HEK293 (cell line): ENCODE results near the gene VAPA.

Experiments used
- CTCF ChIA-PET: fragments of 350-600 bp; formaldehyde crosslinking; extraction: SDS; loops from one replicate; lab custom pipeline; 2021; ENCODE audit warnings: antibody characterized with exemption; lab: Yijun Ruan, JAX
- POLR2A ChIA-PET: fragments of 300-600 bp; formaldehyde crosslinking; extraction: SDS; loops from one replicate; lab custom pipeline; 2020; ENCODE audit warnings: antibody characterized with exemption, inconsistent platforms; lab: Yijun Ruan, JAX
- H3K27ac ChIP-seq: fragments of 200-500 bp; sonication (Bioruptor generic); 2 replicates; pipeline ENCODE4 v1.5.1; 2014; ENCODE audit warnings: low read depth, low read length, control low read depth, inconsistent platforms; ENCODE audit errors: extremely low read depth
- H3K36me3 ChIP-seq, 2 experiments: fragments of 200-500 bp in 1 of 2; sonication (Bioruptor generic) in 1 of 2; 1 replicate in 1 of 2; 2 replicates in 1 of 2; pipeline ENCODE4 v1.5.1; 2014 to 2017; ENCODE audit warnings: inconsistent platforms in 2 of 2, low read length in 2 of 2; ENCODE audit not compliant: control insufficient read depth in 2 of 2, insufficient read depth in 1 of 2
- H3K4me1 ChIP-seq: fragments of 200-500 bp; sonication (Bioruptor generic); 2 replicates; pipeline ENCODE4 v1.5.1; 2014; ENCODE audit warnings: mild to moderate bottlenecking, low read length, inconsistent platforms; ENCODE audit not compliant: control insufficient read depth, insufficient read depth
- H3K4me3 ChIP-seq: 2 replicates; pipeline ENCODE4 v1.5.1; 2011; ENCODE audit warnings: low read depth, mild to moderate bottlenecking, control low read depth, low read length, moderate library complexity
- H3K9me3 ChIP-seq: fragments of 200-500 bp; sonication (Bioruptor generic); 2 replicates; pipeline ENCODE4 v1.5.1; 2014; ENCODE audit warnings: low read depth, low read length, inconsistent platforms; ENCODE audit not compliant: control insufficient read depth, insufficient read depth
- BCL11A ChIP-seq: fragments of 450-650 bp; formaldehyde crosslinking; IDR thresholded peaks from 2 replicates; pipeline ENCODE4 v1.5.1; 2016; ENCODE audit warnings: low read depth, missing biosample characterization, missing genetic modification characterization
- GLI4 ChIP-seq: fragments of 450-650 bp; formaldehyde crosslinking; IDR thresholded peaks from 2 replicates; pipeline ENCODE4 v1.5.1; 2016; ENCODE audit warnings: missing biosample characterization, missing genetic modification characterization
- KLF10 ChIP-seq: fragments of 450-650 bp; IDR thresholded peaks from 2 replicates; pipeline ENCODE4 v1.5.1; 2018; ENCODE audit warnings: missing biosample characterization, mild to moderate bottlenecking, missing genetic modification characterization
- KLF7 ChIP-seq: fragments of 450-650 bp; formaldehyde crosslinking; IDR thresholded peaks from 2 replicates; pipeline ENCODE4 v1.5.1; 2016; ENCODE audit warnings: missing biosample characterization, missing genetic modification characterization, borderline replicate concordance
- ZBTB20 ChIP-seq: fragments of 450-650 bp; formaldehyde crosslinking; IDR thresholded peaks from 2 replicates; pipeline ENCODE4 v1.5.1; 2016; ENCODE audit warnings: missing biosample characterization, missing genetic modification characterization
- ZEB2 ChIP-seq: fragments of 450-650 bp; formaldehyde crosslinking; IDR thresholded peaks from 2 replicates; pipeline ENCODE4 v1.5.1; 2016; ENCODE audit warnings: missing biosample characterization, missing genetic modification characterization
- ZFP3 ChIP-seq: fragments of 450-650 bp; formaldehyde crosslinking; IDR thresholded peaks from 2 replicates; pipeline ENCODE4 v1.5.1; 2016; ENCODE audit warnings: low read depth, missing biosample characterization, missing genetic modification characterization
- ZNF155 ChIP-seq: fragments of 450-650 bp; formaldehyde crosslinking; IDR thresholded peaks from 2 replicates; pipeline ENCODE4 v1.5.1; 2016; ENCODE audit warnings: missing biosample characterization, missing genetic modification characterization
- ZNF169 ChIP-seq: fragments of 450-650 bp; formaldehyde crosslinking; IDR thresholded peaks from 2 replicates; pipeline ENCODE4 v1.5.1; 2016; ENCODE audit warnings: missing biosample characterization, missing genetic modification characterization
- ZNF184 ChIP-seq: fragments of 450-650 bp; IDR thresholded peaks from 2 replicates; pipeline ENCODE4 v1.5.1; 2018; ENCODE audit warnings: missing biosample characterization, mild to moderate bottlenecking, missing genetic modification characterization
- ZNF24 ChIP-seq: fragments of 450-650 bp; formaldehyde crosslinking; IDR thresholded peaks from 2 replicates; pipeline ENCODE4 v1.5.1; 2016; ENCODE audit warnings: missing biosample characterization, missing genetic modification characterization
- ZNF404 ChIP-seq: fragments of 450-650 bp; formaldehyde crosslinking; IDR thresholded peaks from 2 replicates; pipeline ENCODE4 v1.5.1; 2017; ENCODE audit warnings: missing biosample characterization, missing genetic modification characterization
- ZNF416 ChIP-seq: fragments of 450-650 bp; formaldehyde crosslinking; IDR thresholded peaks from 2 replicates; pipeline ENCODE4 v1.5.1; 2016; ENCODE audit warnings: missing biosample characterization, missing genetic modification characterization
- ZNF529 ChIP-seq: fragments of 450-650 bp; formaldehyde crosslinking; IDR thresholded peaks from 2 replicates; pipeline ENCODE4 v1.5.1; 2017; ENCODE audit warnings: missing genetic modification characterization, missing biosample characterization; ENCODE audit not compliant: insufficient replicate concordance
- ZNF549 ChIP-seq: fragments of 450-650 bp; IDR thresholded peaks from 2 replicates; pipeline ENCODE4 v1.5.1; 2018; ENCODE audit warnings: missing biosample characterization, missing genetic modification characterization, mild to moderate bottlenecking, inconsistent platforms, moderate library complexity
- ZNF624 ChIP-seq: fragments of 450-650 bp; formaldehyde crosslinking; IDR thresholded peaks from 2 replicates; pipeline ENCODE4 v1.5.1; 2017; ENCODE audit warnings: missing biosample characterization, missing genetic modification characterization
- ZNF626 ChIP-seq: fragments of 450-650 bp; sonication (Bioruptor Pico); formaldehyde crosslinking; IDR thresholded peaks from 2 replicates; pipeline ENCODE4 v1.5.1; 2018; ENCODE audit warnings: missing biosample characterization, missing genetic modification characterization, inconsistent platforms
- ZNF629 ChIP-seq: fragments of 450-650 bp; formaldehyde crosslinking; IDR thresholded peaks from 2 replicates; pipeline ENCODE4 v1.5.1; 2017; ENCODE audit warnings: missing biosample characterization, missing genetic modification characterization
- ZNF768 ChIP-seq: fragments of 450-650 bp; formaldehyde crosslinking; IDR thresholded peaks from 2 replicates; pipeline ENCODE4 v1.5.1; 2018; ENCODE audit warnings: missing biosample characterization, mild to moderate bottlenecking, missing genetic modification characterization
- ZNF830 ChIP-seq: fragments of 450-650 bp; IDR thresholded peaks from 2 replicates; pipeline ENCODE4 v1.5.0; 2018; ENCODE audit warnings: missing biosample characterization, missing genetic modification characterization, low read depth, mild to moderate bottlenecking, moderate library complexity
- TF ChIP-seq, protein P1 (sequence below): fragments of 450-650 bp; formaldehyde crosslinking; IDR thresholded peaks from 2 replicates; pipeline ENCODE4 v1.5.1; 2016; ENCODE audit warnings: missing biosample characterization, missing genetic modification characterization
- TF ChIP-seq, protein P2 (sequence below): fragments of 450-650 bp; IDR thresholded peaks from 2 replicates; pipeline ENCODE4 v1.5.1; 2018; ENCODE audit warnings: missing biosample characterization, mild to moderate bottlenecking, missing genetic modification characterization
- TF ChIP-seq, protein P3 (sequence below): fragments of 450-650 bp; formaldehyde crosslinking; IDR thresholded peaks from 2 replicates; pipeline ENCODE4 v1.5.1; 2016; ENCODE audit warnings: missing biosample characterization, missing genetic modification characterization
- TF ChIP-seq, protein P4 (sequence below): fragments of 450-650 bp; formaldehyde crosslinking; IDR thresholded peaks from 2 replicates; pipeline ENCODE4 v1.5.1; 2016; ENCODE audit warnings: missing biosample characterization, missing genetic modification characterization
- TF ChIP-seq, protein P5 (sequence below): fragments of 450-650 bp; formaldehyde crosslinking; IDR thresholded peaks from 2 replicates; pipeline ENCODE4 v1.5.1; 2016; ENCODE audit warnings: missing biosample characterization, missing genetic modification characterization
- TF ChIP-seq, protein P6 (sequence below): fragments of 450-650 bp; formaldehyde crosslinking; IDR thresholded peaks from 2 replicates; pipeline ENCODE4 v1.5.1; 2016; ENCODE audit warnings: missing biosample characterization, missing genetic modification characterization

Gene VAPA

DNA sequence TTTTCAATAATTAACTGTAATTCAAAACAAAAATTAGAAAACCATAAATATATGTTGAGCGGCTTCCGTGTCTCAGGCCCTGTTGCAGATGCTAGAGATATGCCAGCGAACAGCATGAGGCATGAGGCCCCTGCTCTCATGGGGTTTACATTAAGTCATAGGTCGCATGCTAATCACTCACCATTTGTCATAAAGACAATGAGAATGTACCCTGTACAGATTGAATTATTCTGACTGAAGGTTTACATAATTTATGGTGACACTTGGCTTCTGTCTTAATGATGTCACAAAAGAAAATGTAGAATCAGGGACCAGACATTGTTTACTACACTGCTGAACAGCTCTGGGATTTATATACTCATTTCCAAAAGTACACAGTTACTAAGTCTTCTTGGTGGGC lies 5.9 kb upstream of the VAPA start (continued):
- TF ChIP-seq, protein P1, sequence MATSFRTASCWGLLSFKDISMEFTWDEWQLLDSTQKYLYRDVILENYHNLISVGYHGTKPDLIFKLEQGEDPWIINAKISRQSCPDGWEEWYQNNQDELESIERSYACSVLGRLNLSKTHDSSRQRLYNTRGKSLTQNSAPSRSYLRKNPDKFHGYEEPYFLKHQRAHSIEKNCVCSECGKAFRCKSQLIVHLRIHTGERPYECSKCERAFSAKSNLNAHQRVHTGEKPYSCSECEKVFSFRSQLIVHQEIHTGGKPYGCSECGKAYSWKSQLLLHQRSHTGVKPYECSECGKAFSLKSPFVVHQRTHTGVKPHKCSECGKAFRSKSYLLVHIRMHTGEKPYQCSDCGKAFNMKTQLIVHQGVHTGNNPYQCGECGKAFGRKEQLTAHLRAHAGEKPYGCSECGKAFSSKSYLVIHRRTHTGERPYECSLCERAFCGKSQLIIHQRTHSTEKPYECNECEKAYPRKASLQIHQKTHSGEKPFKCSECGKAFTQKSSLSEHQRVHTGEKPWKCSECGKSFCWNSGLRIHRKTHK (tag by site-specific recombination): no peak
- no peak for TF ChIP-seq BCL11A
- TF ChIP-seq ZNF169: no peak
- TF ChIP-seq ZNF624 (tag by site-specific recombination): no peak
- TF ChIP-seq KLF7: no peak
- TF ChIP-seq ZNF830 (tag by site-specific recombination): no peak
- TF ChIP-seq ZNF404 (tag by site-specific recombination): no peak
- no peak for TF ChIP-seq ZNF626
- TF ChIP-seq ZNF155 (tag by site-specific recombination): no peak
- TF ChIP-seq, all 188 proteins: peak for 11

DNA sequence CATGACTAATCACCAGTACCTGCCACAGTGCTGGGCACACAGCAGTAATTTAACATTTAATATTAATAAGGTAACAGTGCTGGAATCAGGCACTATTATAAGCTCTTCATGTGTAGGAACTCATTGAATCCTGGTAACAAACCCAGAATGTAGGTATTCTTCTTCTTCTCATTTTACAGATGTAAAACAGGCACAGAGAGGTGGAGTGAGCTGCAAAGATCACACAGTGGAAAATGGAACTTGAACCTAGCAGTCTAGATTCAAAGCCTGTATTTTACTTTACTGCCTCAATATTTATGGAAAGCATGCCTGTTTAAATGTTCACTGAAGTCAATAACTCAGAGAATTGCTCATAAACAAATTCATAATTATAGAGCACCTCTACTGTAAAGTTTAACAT lies 3.7 kb upstream of the VAPA start:
- no peaks in the 10 kb centered on the region for H3K4me1 ChIP-seq
- H3K27ac ChIP-seq: no peak overlapping the region
- TF ChIP-seq ZEB2 (tag by site-specific recombination): no peak
- no peak for TF ChIP-seq GLI4 (tag by site-specific recombination)
- TF ChIP-seq ZNF184 (tag by site-specific recombination): no peak
- TF ChIP-seq ZNF549 (tag by site-specific recombination): no peak
- TF ChIP-seq, protein P2, sequence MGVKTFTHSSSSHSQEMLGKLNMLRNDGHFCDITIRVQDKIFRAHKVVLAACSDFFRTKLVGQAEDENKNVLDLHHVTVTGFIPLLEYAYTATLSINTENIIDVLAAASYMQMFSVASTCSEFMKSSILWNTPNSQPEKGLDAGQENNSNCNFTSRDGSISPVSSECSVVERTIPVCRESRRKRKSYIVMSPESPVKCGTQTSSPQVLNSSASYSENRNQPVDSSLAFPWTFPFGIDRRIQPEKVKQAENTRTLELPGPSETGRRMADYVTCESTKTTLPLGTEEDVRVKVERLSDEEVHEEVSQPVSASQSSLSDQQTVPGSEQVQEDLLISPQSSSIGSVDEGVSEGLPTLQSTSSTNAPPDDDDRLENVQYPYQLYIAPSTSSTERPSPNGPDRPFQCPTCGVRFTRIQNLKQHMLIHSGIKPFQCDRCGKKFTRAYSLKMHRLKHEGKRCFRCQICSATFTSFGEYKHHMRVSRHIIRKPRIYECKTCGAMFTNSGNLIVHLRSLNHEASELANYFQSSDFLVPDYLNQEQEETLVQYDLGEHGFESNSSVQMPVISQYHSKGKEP: no peak
- no peak for TF ChIP-seq ZNF529 (tag by site-specific recombination)
- no peak for TF ChIP-seq ZBTB20
- TF ChIP-seq, protein P3, sequence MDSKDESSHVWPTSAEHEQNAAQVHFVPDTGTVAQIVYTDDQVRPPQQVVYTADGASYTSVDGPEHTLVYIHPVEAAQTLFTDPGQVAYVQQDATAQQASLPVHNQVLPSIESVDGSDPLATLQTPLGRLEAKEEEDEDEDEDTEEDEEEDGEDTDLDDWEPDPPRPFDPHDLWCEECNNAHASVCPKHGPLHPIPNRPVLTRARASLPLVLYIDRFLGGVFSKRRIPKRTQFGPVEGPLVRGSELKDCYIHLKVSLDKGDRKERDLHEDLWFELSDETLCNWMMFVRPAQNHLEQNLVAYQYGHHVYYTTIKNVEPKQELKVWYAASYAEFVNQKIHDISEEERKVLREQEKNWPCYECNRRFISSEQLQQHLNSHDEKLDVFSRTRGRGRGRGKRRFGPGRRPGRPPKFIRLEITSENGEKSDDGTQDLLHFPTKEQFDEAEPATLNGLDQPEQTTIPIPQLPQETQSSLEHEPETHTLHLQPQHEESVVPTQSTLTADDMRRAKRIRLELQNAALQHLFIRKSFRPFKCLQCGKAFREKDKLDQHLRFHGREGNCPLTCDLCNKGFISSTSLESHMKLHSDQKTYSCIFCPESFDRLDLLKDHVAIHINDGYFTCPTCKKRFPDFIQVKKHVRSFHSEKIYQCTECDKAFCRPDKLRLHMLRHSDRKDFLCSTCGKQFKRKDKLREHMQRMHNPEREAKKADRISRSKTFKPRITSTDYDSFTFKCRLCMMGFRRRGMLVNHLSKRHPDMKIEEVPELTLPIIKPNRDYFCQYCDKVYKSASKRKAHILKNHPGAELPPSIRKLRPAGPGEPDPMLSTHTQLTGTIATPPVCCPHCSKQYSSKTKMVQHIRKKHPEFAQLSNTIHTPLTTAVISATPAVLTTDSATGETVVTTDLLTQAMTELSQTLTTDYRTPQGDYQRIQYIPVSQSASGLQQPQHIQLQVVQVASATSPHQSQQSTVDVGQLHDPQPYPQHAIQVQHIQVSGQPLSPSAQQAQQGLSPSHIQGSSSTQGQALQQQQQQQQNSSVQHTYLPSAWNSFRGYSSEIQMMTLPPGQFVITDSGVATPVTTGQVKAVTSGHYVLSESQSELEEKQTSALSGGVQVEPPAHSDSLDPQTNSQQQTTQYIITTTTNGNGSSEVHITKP: no peak
- no peak for TF ChIP-seq KLF10 (tag by site-specific recombination)
- ChIA-PET POLR2A (no interaction called here), CTCF (no interaction called here)
- no peaks in the 10 kb centered on the region for H3K9me3 ChIP-seq
- no peaks in the 10 kb centered on the region for H3K36me3 ChIP-seq
- H3K4me3 ChIP-seq: no peak overlapping the region

DNA sequence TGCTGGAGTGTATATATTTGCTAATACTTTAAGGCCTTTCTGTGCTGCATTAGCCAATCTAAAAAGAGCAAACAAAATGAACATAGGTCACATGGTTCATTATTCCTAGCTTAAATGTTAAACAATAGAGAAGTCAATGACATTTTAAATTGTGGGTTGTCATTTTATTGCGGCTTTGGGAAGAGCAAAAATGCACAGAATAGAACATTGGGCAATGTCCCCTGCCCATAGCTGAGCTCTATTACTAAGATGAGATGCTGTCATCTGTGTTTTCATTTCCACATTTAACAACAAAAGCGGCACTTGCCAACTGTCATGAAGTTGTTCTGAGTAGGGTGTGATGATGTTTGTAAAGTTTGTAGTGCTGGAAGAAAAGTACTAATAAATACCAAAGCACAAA lies 3.2 kb upstream of the VAPA start:
- Histone ChIP-seq H3K27ac (no peak overlapping the region), H3K4me1 (no peaks in the 10 kb centered on the region), H3K36me3 (no peaks in the 10 kb centered on the region), H3K4me3 (no peak overlapping the region), H3K9me3 (no peaks in the 10 kb centered on the region)
- POLR2A ChIA-PET: no interaction called here
- CTCF ChIA-PET: interaction anchor here (0.6 kb wide), 2 partner anchors 86 to 131 kb away, joined by 3 to 5 read pairs; no protein-coding TSS in a partner anchor
- TF ChIP-seq, protein P4, sequence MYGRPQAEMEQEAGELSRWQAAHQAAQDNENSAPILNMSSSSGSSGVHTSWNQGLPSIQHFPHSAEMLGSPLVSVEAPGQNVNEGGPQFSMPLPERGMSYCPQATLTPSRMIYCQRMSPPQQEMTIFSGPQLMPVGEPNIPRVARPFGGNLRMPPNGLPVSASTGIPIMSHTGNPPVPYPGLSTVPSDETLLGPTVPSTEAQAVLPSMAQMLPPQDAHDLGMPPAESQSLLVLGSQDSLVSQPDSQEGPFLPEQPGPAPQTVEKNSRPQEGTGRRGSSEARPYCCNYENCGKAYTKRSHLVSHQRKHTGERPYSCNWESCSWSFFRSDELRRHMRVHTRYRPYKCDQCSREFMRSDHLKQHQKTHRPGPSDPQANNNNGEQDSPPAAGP (tag by site-specific recombination): no peak
- no peak for TF ChIP-seq ZNF24
- TF ChIP-seq, protein P5, sequence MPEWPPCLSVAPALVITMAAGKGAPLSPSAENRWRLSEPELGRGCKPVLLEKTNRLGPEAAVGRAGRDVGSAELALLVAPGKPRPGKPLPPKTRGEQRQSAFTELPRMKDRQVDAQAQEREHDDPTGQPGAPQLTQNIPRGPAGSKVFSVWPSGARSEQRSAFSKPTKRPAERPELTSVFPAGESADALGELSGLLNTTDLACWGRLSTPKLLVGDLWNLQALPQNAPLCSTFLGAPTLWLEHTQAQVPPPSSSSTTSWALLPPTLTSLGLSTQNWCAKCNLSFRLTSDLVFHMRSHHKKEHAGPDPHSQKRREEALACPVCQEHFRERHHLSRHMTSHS (tag by site-specific recombination): no peak
- TF ChIP-seq, protein P6, sequence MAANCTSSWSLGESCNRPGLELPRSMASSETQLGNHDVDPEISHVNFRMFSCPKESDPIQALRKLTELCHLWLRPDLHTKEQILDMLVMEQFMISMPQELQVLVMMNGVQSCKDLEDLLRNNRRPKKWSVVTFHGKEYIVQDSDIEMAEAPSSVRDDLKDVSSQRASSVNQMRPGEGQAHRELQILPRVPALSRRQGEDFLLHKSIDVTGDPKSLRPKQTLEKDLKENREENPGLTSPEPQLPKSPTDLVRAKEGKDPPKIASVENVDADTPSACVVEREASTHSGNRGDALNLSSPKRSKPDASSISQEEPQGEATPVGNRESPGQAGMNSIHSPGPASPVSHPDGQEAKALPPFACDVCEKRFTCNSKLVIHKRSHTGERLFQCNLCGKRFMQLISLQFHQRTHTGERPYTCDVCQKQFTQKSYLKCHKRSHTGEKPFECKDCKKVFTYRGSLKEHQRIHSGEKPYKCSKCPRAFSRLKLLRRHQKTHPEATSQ (tag by site-specific recombination): no peak
- no peak for TF ChIP-seq ZNF416 (tag by site-specific recombination)
- no peak for TF ChIP-seq ZNF768 (tag by site-specific recombination)
- no peak for TF ChIP-seq ZNF629 (tag by site-specific recombination)
- no peak for TF ChIP-seq ZFP3 (tag by site-specific recombination)
